DOHH2 (cell line): Measurements from ENCODE around the gene NRGN.

Source experiments
- H3F3A ChIP-seq: fragments of 200-600 bp; sonication (generic), shearing (Covaris generic); 2 replicates; pipeline ENCODE4 v1.6.0; 2016; ENCODE audit warnings: antibody characterized with exemption, mild to moderate bottlenecking; ENCODE audit not compliant: control insufficient read depth, insufficient read depth
- H3K27ac ChIP-seq: fragments of 200-600 bp; sonication (generic); 2 replicates; pipeline ENCODE4 v1.5.1; 2014; ENCODE audit warnings: low read depth, mild to moderate bottlenecking, low read length, moderate library complexity
- H3K27me3 ChIP-seq: fragments of 200-600 bp; sonication (generic); 2 replicates; pipeline ENCODE4 v1.6.1; 2014; ENCODE audit warnings: mild to moderate bottlenecking, low read length, mixed read lengths; ENCODE audit not compliant: control insufficient read depth
- H3K36me3 ChIP-seq: fragments of 200-600 bp; sonication (generic); 2 replicates; pipeline ENCODE4 v1.6.1; 2014; ENCODE audit warnings: mild to moderate bottlenecking, low read length, moderate library complexity, mixed read lengths; ENCODE audit not compliant: control insufficient read depth
- H3K4me1 ChIP-seq: fragments of 200-600 bp; sonication (generic); 2 replicates; pipeline ENCODE4 v1.6.1; 2014; ENCODE audit warnings: mild to moderate bottlenecking, low read length, mixed read lengths; ENCODE audit not compliant: control insufficient read depth
- H3K4me2 ChIP-seq: fragments of 200-600 bp; sonication (generic); 2 replicates; pipeline ENCODE4 v1.6.0; 2014; ENCODE audit warnings: mild to moderate bottlenecking, low read length, moderate library complexity
- H3K4me3 ChIP-seq: fragments of 200-600 bp; sonication (generic); 2 replicates; pipeline ENCODE4 v1.5.1; 2014; ENCODE audit warnings: mild to moderate bottlenecking, low read length, mixed read lengths
- H3K79me2 ChIP-seq: fragments of 200-600 bp; sonication (generic); 2 replicates; pipeline ENCODE4 v1.6.1; 2014; ENCODE audit warnings: mild to moderate bottlenecking, low read length, mixed read lengths; ENCODE audit not compliant: control insufficient read depth
- H3K9me2 ChIP-seq: fragments of 200-600 bp; sonication (generic); replicated peaks from 2 replicates; pipeline ENCODE4 v1.6.1; 2014; ENCODE audit warnings: mild to moderate bottlenecking, low read length, mixed read lengths; ENCODE audit not compliant: control insufficient read depth
- H3K9me3 ChIP-seq: fragments of 200-600 bp; sonication (generic); 2 replicates; pipeline ENCODE4 v1.6.1; 2014; ENCODE audit warnings: antibody characterized with exemption, low read length, mixed read lengths; ENCODE audit not compliant: control insufficient read depth, insufficient read depth
- H4K20me1 ChIP-seq: fragments of 200-600 bp; sonication (generic); 2 replicates; pipeline ENCODE4 v1.6.0; 2014; ENCODE audit warnings: low read depth, mild to moderate bottlenecking, antibody characterized with exemption, low read length, moderate library complexity; ENCODE audit not compliant: control insufficient read depth, insufficient read depth
- EZH2phosphoT487 ChIP-seq: fragments of 200-600 bp; sonication (generic); IDR thresholded peaks from 2 replicates; pipeline ENCODE4 v1.6.1; 2017; ENCODE audit warnings: borderline replicate concordance, mild to moderate bottlenecking, antibody characterized with exemption, low read length, moderate library complexity, mixed read lengths
- TF ChIP-seq, protein P1 (sequence below): fragments of 200-600 bp; sonication (generic); IDR thresholded peaks from one replicate; pipeline ENCODE4 v1.5.1; 2014; ENCODE audit warnings: antibody characterized with exemption, mild to moderate bottlenecking, low read depth, low read length; ENCODE audit not compliant: poor library complexity, severe bottlenecking

Gene NRGN

DNA sequence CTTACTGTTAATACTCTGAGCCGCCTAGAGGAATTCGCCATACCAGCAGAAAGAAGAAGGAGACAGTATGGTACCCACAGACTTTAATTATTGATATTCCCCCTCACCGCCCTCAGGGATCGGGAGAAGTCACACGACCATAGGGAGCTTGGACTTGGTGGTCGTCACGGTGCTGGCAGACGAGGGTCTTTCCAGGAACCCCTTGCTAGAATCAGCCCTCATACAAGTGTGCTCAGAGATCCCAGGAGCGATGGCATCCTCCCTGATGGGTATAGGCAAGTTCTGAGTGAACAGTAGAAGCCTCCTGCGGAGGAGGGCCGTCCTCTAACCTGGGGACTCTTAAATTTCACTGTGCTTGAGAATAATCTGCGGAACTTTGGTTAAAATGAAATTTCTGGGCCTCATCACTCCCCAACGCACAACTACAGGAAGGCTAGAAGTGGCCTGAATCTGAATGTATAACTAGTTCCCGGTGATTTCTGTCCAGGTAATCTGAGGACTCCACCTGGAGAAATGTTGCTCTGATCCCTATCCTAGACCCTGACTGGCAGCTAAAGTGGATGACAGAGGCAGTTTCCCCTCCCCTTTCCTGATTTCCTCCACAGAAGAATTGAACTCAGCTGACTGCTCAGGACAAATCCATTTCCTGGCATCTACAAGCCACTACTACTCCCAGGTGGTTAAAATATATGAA is 7.8 kb downstream of the NRGN start:
- H3K79me2 ChIP-seq: no peaks in the 10 kb centered on the region; the same call in 1 of the 2 replicates
- H3K27me3 ChIP-seq: peaks cover 3% of the 10 kb centered on the region; the same call in 1 of the 2 replicates
- peak overlapping the region; percentile 85 for H3K4me3 ChIP-seq
- H4K20me1 ChIP-seq: no peaks in the 10 kb centered on the region
- peaks cover 32% of the 10 kb centered on the region for H3K4me1 ChIP-seq
- H3K9me3 ChIP-seq: no peaks in the 10 kb centered on the region
- no peaks in the 10 kb centered on the region for H3K36me3 ChIP-seq
- H3K4me2 ChIP-seq: peak overlapping the region; percentile 100
- H3K27ac ChIP-seq: no peak overlapping the region
- no peak for TF ChIP-seq EZH2phosphoT487
- TF ChIP-seq, protein P1, sequence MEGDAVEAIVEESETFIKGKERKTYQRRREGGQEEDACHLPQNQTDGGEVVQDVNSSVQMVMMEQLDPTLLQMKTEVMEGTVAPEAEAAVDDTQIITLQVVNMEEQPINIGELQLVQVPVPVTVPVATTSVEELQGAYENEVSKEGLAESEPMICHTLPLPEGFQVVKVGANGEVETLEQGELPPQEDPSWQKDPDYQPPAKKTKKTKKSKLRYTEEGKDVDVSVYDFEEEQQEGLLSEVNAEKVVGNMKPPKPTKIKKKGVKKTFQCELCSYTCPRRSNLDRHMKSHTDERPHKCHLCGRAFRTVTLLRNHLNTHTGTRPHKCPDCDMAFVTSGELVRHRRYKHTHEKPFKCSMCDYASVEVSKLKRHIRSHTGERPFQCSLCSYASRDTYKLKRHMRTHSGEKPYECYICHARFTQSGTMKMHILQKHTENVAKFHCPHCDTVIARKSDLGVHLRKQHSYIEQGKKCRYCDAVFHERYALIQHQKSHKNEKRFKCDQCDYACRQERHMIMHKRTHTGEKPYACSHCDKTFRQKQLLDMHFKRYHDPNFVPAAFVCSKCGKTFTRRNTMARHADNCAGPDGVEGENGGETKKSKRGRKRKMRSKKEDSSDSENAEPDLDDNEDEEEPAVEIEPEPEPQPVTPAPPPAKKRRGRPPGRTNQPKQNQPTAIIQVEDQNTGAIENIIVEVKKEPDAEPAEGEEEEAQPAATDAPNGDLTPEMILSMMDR: no peak
- H3K9me2 ChIP-seq: no peaks in the 10 kb centered on the region
- H3F3A ChIP-seq: peaks cover 7% of the 10 kb centered on the region; the same call in 1 of the 2 replicates

DNA sequence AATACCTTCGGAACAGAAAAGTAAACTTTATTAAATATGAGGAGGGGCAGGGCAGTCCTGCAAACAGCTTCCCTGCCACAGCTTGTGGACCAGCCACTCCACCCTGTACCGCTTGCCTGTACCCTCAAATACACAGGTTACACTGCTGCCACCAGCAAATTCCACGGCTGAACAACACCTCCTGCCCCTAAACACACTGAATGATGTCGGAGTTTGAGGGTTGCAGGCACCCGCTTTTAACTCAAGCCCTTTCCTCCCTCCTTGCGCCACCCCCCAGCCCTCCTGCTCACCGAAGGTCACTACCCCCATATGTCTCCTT is 8.3 kb downstream of the NRGN start:
- Histone ChIP-seq H3K4me1 (peaks cover 32% of the 10 kb centered on the region), H4K20me1 (no peaks in the 10 kb centered on the region), H3K4me3 (no peak overlapping the region), H3K27me3 (peaks cover 3% of the 10 kb centered on the region; the same call in 1 of the 2 replicates), H3K27ac (no peak overlapping the region), H3K4me2 (no peak overlapping the region), H3K9me3 (no peaks in the 10 kb centered on the region), H3K36me3 (no peaks in the 10 kb centered on the region), H3K9me2 (no peaks in the 10 kb centered on the region), H3K79me2 (no peaks in the 10 kb centered on the region), H3F3A (peaks cover 7% of the 10 kb centered on the region; the same call in 1 of the 2 replicates)
- TF ChIP-seq EZH2phosphoT487: no peak
- TF ChIP-seq, protein P1: no peak

DNA sequence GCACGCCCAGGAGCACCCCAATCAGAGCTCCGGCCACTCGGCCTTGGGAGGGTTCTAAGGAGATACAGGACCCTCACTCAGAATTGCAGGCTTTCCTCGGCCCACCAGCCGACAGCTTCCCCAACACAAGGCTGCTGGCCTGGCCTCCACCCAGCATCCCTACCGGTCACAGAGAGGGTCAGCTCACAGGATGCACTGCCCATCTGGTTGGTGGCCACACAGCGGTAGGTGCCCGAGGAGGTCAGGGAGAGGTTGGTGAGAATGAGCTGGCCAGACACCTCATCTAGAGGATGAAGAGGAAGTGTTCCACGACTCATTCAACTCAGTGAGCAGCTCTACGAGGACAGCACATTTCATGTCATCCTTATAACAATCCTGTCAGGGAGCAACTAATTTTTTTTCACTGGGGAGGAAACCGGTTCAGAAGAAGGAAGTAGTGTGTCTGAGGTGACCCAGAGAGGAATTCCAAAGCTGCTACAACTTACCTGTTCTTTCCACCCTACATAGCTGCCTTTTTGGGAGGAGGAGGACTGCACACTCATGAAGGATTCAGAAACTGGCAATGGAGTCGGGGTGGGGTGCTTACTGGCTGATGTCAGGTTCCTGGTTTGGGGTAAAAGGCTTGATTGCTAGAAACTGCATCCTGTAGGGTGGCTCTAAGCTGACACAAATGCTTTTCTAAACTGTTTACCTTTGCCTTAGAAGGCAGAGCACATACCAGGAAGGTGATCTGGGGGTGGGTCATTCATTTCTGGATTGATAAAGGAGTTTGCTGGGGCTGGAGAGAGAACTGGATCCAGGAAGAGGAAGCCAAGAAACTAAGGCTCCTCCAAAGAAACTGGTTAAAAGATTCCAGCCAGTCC is 9.0 kb downstream of the NRGN start:
- Histone ChIP-seq H3K79me2 (no peaks in the 10 kb centered on the region), H4K20me1 (no peaks in the 10 kb centered on the region), H3F3A (peaks cover 7% of the 10 kb centered on the region; the same call in 1 of the 2 replicates), H3K36me3 (no peaks in the 10 kb centered on the region), H3K4me1 (peaks cover 35% of the 10 kb centered on the region), H3K9me2 (no peaks in the 10 kb centered on the region), H3K4me2 (no peak overlapping the region), H3K9me3 (no peaks in the 10 kb centered on the region), H3K27me3 (peaks cover 3% of the 10 kb centered on the region; the same call in 1 of the 2 replicates), H3K27ac (no peak overlapping the region), H3K4me3 (no peak overlapping the region)
- TF ChIP-seq, protein P1: no peak
- TF ChIP-seq EZH2phosphoT487: no peak
